Gastrocnemius medialis (tissue), 4 donors: ENCODE data around the gene RAB19.

ENCODE experiments used
- POLR2A ChIP-seq, 2 donors: fragments of 450-650 bp; IDR thresholded peaks; one replicate each; pipeline ENCODE4 v1.6.1; 2017; ENCODE audit warnings: antibody characterized with exemption in 2 of 2, mild to moderate bottlenecking in 2 of 2, moderate library complexity in 2 of 2
- TF ChIP-seq, protein P1 (sequence below), 5 experiments: fragments of 450-650 bp in 3 of 5; fragments of 200-600 bp in 2 of 5; sonication (generic) in 2 of 5; IDR thresholded peaks in 4 of 5; conservative IDR thresholded peaks in 1 of 5; 1 replicate in 4 of 5; 2 replicates in 1 of 5; pipeline ENCODE4 v1.5.1; 2016 to 2019; ENCODE audit warnings: antibody characterized with exemption in 5 of 5, mild to moderate bottlenecking in 3 of 5, moderate library complexity in 3 of 5

DNA sequence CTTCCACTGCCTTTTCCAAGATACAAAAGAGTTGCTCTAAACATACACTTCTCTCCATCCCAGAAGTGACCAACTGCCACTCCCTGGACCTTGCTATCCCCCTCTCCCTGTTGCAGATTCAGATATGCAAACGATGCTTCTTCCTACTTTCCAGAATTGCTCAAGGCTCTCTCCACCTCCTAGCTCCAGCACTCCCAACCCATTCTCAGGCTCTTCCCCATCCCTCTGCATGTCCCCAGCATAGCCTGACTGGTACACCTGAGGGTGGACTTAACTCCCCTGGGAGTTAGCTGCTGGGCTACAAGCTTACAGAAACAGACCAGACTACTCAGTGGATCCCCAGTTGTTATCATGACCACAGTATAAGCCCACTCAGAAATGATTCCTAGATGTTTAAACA is 47.9 kb downstream of the RAB19 start:
- TF ChIP-seq, protein P1, sequence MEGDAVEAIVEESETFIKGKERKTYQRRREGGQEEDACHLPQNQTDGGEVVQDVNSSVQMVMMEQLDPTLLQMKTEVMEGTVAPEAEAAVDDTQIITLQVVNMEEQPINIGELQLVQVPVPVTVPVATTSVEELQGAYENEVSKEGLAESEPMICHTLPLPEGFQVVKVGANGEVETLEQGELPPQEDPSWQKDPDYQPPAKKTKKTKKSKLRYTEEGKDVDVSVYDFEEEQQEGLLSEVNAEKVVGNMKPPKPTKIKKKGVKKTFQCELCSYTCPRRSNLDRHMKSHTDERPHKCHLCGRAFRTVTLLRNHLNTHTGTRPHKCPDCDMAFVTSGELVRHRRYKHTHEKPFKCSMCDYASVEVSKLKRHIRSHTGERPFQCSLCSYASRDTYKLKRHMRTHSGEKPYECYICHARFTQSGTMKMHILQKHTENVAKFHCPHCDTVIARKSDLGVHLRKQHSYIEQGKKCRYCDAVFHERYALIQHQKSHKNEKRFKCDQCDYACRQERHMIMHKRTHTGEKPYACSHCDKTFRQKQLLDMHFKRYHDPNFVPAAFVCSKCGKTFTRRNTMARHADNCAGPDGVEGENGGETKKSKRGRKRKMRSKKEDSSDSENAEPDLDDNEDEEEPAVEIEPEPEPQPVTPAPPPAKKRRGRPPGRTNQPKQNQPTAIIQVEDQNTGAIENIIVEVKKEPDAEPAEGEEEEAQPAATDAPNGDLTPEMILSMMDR (IDR thresholded peaks at IDR 0.05 in 4 of 5, conservative IDR thresholded peaks at IDR 0.05 in 1 of 5) = no peak
- TF ChIP-seq POLR2A (IDR thresholded peaks at IDR 0.05) = no peak
